ENCODE results near the gene TBCC. TPM values are rescaled to one million over a fixed set of nuclear protein-coding genes. Genes with fewer than 3 reads are reported as not detected.

The TBCC gene
- total RNA-seq, 1 experiment from 2014 or later: 24.7 TPM

- no peak for TF ChIP-seq NR2C2 (CRISPR knock-in tag; IDR thresholded peaks at IDR 0.05)
- TF ChIP-seq ZNF317 (CRISPR knock-in tag; IDR thresholded peaks at IDR 0.05; ENCODE audit: borderline replicate concordance, low read depth): no peak
- TF ChIP-seq CBFB (CRISPR knock-in tag; IDR thresholded peaks at IDR 0.05; ENCODE audit: low read depth): no peak
- TF ChIP-seq IRF2 (CRISPR knock-in tag; IDR thresholded peaks at IDR 0.05; ENCODE audit: borderline replicate concordance, low read depth): no peak
- TF ChIP-seq CREM (CRISPR knock-in tag; IDR thresholded peaks at IDR 0.05): no peak
Measured at GRCh38 chr6:42754759-42755158, 8.9 kb upstream of the TBCC start (continued).

- no peaks in the 10 kb centered on the region for H3K27me3 Mint-ChIP-seq (ENCODE audit: low read depth)
- TF ChIP-seq AFF4 (CRISPR knock-in tag; IDR thresholded peaks at IDR 0.05; ENCODE audit: borderline replicate concordance) (no peak), ZNF138 (CRISPR knock-in tag; conservative IDR thresholded peaks at IDR 0.05) (no peak), ZNF317 (CRISPR knock-in tag; IDR thresholded peaks at IDR 0.05; ENCODE audit: borderline replicate concordance, low read depth) (no peak), MXD4 (CRISPR knock-in tag; IDR thresholded peaks at IDR 0.05; ENCODE audit: borderline replicate concordance) (no peak), MAX (CRISPR knock-in tag; IDR thresholded peaks at IDR 0.05) (no peak), MLX (CRISPR knock-in tag; IDR thresholded peaks at IDR 0.05) (no peak), ZBTB21 (CRISPR knock-in tag; IDR thresholded peaks at IDR 0.05; ENCODE audit: borderline replicate concordance) (no peak)
- DNase-seq (ENCODE audit: low spot score) (no peak), ATAC-seq (no peak)
- no peak overlapping the region for H3K27ac Mint-ChIP-seq
- H3K36me3 Mint-ChIP-seq: peaks cover 3% of the 10 kb centered on the region; the same call in 1 of the 2 replicates
- H3K4me3 Mint-ChIP-seq: no peak overlapping the region
- H3K4me1 Mint-ChIP-seq: peaks cover 29% of the 10 kb centered on the region
- no peaks in the 10 kb centered on the region for H3K9me3 Mint-ChIP-seq
- CTCF ChIA-PET: no interaction called here
- POLR2A ChIA-PET: no interaction called here
Measured at GRCh38 chr6:42751055-42751454, 5.2 kb upstream of the TBCC start.

- ATAC-seq (no peak), DNase-seq (ENCODE audit: low spot score) (no peak)
- Mint-ChIP-seq H3K27ac (no peak overlapping the region), H3K36me3 (peaks cover 5% of the 10 kb centered on the region), H3K9me3 (no peaks in the 10 kb centered on the region), H3K4me1 (peaks cover 21% of the 10 kb centered on the region), H3K4me3 (peak overlapping the region; percentile 100), H3K27me3 (ENCODE audit: low read depth) (no peaks in the 10 kb centered on the region)
- TF ChIP-seq PRRX2 (CRISPR knock-in tag; IDR thresholded peaks at IDR 0.05) (no peak), ZNF396 (CRISPR knock-in tag; IDR thresholded peaks at IDR 0.05; ENCODE audit: borderline replicate concordance) (no peak), TEAD4 (CRISPR knock-in tag; IDR thresholded peaks at IDR 0.05) (no peak), CDX4 (CRISPR knock-in tag; IDR thresholded peaks at IDR 0.05; ENCODE audit: borderline replicate concordance) (no peak), ETV6 (CRISPR knock-in tag; IDR thresholded peaks at IDR 0.05) (no peak), ZNF263 (CRISPR knock-in tag; IDR thresholded peaks at IDR 0.05; ENCODE audit: low read depth) (no peak)
- POLR2A ChIA-PET: interaction anchor here (0.6 to 1.9 kb wide), 6 partner anchors 20 to 310 kb away, joined by 3 to 9 read pairs (median 5); partner anchors contain the start of gene BICRAL
- CTCF ChIA-PET: interaction anchor here (0.7 to 4.0 kb wide), 5 partner anchors 22 to 644 kb away, joined by 3 to 18 read pairs (median 4); partner anchors contain the start of gene RPL7L1
Measured at GRCh38 chr6:42748203-42748898, 2.4 kb upstream of the TBCC start.
